CD1c-positive myeloid dendritic cell (primary cell): Measurements from ENCODE around the gene MOB4.
A peak's percentile ranks its signal among the peaks of the same experiment; 100 is the strongest.
"Not testable (repeated sequence)": the region's sequence is repeated elsewhere in the genome, so short reads cannot be mapped to it uniquely, and the experiment has no call there.

ENCODE experiments used
- DNase-seq: peaks from one replicate; pipeline ENCODE4 v3.0.0-alpha.2; 2016; ENCODE audit errors: extremely low spot score

Gene MOB4

DNA sequence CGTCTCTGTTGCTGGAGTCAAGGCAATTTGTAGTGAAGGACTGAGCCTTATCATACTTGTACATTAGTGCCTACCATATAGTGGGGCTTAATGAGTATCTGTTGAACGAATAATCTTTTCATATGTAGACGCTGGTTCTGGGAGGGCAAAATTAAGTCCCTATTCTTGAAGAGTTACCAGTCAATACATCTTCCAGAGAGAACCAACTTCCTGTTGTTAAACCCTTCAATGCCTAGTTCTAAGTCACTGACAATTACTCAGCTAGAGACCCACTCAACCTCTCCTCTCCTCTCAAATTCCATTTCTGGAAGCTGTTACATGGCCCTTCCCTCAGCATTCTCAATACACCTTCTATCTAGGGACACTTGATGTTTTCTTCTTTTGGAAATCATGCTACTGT, 1.1 kb upstream of the MOB4 start:
- peak; percentile 21 for DNase-seq

DNA sequence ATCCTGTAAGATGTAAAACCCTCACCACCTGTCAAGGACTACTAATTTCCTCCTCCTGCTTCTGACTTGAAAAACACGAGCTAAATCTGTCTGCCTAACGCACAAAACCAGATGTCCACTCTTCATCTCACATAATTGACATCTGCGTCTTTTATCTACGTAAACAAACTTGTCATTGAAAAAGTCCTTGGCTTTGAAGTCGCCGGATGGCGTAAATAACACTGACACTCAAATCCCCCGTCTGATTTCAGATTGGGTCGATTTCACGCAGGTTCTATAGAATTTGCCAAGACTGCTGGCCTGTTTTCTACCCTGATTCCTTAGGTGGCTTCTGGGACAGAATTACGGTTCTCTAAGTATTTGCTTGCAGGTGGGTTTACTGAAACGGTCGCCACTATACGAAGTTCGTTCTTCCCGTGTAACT, 539 bp upstream of the MOB4 start:
- peak; percentile 40 for DNase-seq

DNA sequence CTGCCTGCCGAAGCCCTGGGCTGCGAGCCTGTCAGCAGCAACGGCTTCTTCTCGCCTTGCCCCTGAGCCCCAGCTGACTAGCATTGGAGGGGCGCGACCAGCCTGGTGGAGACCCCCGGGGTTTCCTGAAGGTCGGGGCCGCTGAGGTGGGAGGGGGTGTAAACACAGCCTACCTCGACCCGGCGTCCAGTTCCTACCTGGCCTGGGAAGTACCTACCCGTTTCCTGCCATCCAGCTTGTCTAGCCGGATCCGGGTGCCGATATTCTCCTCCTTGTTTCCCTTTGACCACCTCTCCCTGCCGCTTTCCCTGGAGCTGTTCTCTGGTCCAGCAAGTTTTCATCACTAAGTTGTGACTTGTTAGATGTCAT, 511 bp downstream of the MOB4 start:
- DNase-seq, result peak; percentile 15

DNA sequence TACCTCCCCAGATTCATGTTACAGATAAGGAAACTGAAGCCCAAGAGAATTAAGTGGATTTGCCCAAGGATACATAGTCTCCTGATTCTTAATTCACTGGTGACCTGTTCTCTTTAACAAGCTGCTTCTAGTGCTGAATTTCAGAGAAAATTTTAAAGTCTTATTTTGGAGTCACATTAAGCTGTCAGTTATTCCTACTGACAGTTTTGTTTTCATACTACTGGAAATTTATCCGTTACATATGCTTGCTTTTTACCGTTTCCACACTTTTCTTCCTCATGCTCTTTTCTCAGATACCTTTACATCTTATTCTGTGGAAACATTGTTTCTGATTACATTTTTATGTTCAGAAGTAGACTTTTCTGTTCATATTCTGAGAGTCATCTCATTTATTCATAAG, 1.3 kb downstream of the MOB4 start:
- no peak for DNase-seq

DNA sequence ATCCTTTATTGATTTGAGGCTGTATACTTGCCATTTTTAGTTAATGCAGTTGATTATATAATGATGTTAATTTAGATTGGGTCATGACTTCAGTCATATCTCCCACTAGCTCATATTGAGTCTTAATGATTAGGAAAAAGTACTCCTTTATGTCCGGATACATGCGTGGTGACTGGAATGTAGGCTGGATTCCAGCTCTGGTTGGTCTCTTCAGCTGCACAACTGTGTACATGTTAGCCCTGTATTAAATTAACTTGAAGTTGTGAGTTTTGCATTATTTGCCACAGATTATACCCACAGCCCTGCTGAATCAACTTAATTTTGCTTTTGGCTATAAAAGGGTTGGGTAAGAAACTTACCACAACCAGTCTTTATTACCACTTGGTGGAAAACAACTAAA, 22.5 kb downstream of the MOB4 start:
- no peak for DNase-seq

DNA sequence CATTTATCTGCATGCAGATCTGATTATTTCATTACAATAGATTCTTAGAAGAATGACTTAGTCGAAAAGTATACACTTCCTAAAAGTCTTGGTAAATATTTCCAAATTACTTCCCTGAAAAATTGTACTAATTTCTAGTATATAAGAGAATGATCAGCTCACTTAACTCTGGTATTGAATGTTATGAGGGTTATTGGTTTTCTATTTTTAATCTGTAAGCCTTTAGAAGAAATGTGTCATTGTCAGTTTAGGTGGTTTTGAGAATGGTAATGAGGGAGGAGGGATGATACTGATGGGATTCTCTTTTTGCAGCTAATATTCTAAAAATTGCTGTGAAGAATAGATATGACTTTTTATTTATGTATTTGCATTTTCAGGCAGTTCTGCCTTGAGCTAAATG, 23.9 kb downstream of the MOB4 start:
- DNase-seq, result no peak

DNA sequence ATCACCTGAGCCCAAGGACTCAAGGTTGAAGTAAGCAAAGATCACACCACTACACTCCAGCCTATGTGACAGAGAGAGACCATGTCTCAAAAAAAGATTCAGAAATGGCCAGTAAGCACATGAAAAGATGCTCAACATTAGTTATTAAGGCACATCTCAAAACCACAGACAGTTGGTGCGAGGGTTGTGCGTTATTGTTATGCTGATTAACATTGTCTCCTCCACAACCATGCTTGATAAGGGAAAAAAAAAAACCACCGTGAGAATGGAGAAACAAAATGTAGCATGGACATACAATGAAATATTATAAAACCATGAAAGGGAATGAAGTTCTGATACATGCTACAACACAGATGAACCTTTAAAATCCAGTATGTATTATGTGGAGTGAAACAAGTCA, 27.3 kb downstream of the MOB4 start:
- DNase-seq, result no peak

DNA sequence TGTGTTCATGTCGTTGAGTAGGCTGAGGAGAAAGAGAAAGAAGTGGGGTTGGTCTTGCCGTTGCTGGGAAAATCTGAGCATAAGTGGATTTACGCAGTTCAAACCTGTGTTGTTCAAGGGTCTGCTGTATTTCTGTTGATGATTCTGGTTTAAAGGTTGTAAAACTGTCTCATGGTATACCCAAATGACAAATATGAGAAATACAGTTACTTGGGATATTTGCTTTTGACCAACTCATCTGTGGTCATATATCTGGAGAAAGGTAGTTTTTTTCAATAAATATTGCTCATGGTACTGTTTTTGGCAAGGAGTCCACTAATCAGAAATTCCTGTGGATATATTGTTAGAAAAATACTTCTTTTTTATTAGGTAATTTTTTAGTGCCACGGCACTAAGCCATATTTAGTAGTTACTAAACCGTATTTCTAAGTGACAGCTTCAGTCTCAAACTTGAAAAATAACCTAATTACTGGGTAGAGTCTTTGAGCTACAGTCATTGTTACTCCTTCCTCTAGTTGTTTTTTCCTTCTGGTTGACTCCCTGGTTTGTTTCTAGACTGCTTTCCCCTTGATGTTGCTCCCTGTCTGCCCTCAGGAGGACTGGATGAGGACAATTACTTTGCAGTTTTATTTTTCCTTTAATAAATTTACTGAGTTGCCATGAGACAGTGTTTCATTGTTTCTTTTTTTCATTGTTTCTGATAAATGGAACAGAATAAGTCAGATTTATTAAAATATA, 31.5 kb downstream of the MOB4 start:
- no peak for DNase-seq

DNA sequence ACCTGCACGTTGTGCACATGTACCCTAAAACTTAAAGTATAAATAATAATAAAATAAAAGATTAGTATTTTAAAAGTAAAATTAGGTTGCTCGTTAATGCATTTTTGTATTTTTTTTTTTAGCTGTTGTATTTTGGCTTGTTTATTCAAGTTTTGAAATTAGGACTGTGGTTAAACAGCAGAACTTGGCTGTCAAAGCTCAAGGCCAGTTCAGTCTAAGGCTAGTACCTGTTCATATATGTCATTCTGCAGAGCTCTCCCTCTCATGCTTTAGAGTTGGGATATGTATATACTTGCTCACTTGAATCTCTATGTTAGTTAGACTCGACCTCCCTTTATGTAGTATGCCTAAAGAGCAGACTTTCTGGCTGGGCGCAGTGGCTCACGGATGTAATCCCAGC, 32.7 kb downstream of the MOB4 start:
- no peak for DNase-seq

DNA sequence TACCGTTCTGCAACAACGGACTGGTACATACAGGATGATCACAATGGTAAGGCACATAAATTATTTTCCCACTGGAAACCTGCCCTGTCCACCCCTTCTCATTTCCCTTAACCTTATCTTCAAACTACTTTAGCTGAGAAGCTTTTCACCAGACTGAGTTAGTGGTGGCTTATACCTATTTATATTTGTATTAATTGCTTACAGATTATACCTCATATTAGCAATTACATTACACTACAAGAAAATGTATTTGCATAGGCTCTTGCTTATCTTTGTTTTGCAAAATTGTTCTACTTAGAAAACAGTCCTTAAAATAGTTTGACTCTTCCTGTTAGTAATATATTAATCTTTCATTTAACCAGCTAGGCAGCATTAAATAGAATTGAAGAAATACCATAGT, 35.4 kb downstream of the MOB4 start:
- DNase-seq, result not testable (repeated sequence)

DNA sequence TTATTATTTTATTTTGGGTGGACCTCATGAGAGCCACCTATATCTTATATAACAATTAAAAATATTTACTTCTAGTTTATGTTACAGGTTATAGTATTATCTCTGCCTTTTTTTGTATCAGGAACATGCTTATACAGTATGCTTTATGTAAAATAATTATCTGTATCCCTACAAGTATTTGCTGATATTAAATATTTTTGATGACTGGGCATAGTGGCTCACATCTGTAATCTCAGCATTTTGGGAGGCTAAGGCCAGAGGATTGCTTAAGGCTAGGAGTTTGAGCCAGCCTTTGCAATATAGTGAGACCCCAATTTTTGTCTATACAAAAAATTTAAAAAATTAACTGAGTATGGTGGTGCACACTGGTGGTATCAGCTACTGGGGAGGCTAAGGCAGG, 39.6 kb downstream of the MOB4 start:
- DNase-seq, result no peak

DNA sequence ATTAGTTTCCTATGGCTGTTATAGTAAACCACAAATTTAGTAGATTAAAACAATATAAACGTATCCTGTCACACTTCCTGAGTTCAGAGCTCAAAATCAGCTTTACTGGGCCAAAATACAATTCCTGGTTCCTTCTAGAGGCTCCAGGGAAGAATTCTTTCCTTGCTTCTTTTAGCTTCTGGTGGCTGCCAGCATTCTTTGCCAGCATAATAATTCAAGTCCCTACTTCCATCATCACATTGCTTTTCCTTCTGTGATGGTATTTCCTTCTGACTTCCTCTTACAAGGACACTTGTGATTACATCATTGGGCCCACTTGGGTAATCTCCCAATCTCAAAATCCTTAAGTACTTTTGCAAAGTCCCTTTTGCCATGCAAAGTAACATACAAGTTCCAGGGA, 40.6 kb downstream of the MOB4 start:
- DNase-seq, result no peak

DNA sequence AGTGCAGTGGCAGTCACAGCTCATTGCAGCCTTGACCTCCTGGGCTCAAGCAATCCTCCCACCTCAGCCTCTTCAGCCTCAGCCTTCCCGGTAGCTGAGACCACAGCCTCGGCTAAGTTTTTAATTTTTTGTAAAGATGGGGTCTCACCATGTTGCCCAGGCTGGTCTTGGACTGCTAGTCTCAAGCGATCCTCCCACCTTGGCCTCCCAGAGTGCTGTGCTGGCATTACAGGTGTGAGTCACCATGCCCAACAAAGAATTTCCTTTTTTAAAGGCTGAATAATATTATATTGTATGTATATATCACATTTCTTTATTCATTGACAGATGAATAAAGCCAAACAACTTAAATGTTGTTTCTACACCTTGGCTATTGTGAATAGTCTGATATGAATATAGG, 42.5 kb downstream of the MOB4 start:
- no peak for DNase-seq

DNA sequence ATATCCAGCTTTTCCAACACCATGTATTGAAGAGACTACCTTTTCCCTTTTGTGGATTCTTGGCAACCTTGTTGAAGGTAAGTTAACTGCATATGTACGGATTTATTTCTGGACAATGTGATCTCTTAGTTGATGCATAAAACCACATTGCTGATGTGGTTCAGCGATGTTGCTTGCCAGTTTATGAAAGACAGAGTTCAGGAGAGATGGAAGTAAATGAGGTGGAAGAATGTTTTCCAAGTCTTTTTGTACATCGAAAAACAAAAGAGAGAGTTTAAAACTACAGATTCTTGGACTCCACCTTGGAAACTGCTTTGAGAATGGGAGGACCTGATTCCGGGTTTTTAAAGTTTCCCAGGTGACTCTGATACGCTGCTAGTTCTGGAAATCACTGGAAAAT, 43.8 kb downstream of the MOB4 start:
- DNase-seq, result no peak

DNA sequence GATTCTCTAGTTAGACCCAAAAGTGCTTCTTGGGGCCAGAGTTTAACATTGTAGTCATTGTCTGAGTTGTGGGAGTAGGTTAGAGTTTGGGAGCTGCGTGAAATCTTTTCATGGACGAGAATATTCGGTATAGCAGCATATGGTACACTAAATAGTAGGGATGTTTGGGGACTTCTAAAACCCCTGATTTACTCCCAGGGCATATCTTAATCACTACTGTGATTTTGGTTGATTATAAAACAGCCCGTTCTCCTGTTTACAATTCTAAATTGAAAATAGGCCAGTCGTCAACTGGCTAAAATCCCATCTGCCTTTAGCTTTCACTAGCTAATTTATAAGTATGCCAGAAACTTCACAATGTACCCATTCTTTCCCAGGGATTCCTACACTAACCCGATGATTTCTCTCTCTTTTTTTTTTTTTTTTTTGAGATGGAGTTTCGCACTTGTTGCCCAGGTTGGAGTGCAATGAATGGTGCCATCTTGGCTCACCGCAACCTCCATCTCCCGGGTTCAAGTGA, 44.3 kb downstream of the MOB4 start:
- no peak for DNase-seq

DNA sequence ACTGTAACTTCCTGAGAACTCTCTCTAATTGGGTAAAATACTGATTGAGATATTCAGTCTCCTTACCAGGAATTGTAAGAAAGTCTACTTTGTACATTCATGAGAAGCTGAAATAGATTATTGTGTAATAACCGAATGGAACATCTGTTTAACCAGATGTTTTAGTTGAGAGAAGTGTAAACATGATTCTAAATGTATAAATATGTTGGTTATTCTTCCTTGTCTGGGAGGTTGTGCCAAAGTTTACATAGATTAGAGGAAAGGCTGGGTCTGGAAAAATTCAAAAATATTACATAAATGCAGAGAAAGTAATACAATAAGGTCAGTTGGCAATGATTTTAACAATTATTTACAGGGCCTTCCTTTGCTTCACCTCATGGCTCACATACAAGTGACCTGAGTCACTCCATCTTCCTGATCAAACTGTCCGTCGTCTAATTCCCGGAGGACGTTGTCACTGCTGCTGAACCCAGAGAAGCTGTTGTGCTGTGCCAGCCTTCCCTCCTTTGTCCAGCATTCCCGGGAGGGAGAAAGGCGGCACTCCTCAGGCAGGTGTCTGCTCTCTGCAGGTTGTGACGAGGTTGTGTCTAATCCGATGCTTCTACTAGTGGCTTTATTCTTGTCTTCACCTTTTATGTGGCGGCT, 55.9 kb downstream of the MOB4 start:
- DNase-seq, result no peak

DNA sequence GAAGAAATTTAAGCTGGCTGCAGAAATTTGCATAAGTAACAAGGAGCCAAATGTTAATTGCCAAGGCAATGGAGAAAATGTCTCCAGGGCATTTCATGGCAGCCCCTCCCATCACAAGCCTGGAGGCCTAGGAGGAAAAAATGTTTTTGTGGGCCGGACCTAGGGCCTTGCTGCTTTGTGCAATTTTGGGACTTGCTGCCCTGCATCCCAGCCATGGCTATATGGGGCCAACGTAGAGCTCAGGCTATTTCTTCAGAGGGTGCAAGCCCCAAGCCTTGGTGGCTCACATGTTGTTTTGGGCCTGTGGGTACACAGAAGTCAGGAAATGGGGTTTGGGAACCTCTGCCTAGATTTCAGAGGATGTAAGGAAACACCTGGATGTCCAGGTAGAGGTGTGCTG, 57.7 kb downstream of the MOB4 start:
- no peak for DNase-seq

DNA sequence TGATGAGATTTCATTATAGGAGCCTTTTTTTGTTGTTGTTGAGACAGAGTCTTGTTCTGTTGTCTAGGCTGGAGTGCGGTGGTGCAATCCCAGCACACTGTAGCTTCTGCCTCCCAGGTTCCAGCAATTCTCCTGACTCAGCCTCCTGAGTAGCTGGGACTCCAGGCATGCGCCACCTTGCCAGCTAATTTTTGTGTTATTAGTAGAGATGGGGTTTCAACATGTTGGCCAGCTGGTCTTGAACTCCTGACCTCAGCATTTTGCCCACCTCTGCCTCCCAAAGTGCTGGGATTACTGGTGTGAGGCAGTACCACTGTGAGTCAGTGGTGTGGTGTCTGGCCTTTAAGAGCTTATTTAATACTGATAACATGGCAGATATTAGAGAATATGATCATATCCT, 60.1 kb downstream of the MOB4 start:
- DNase-seq, result no peak

DNA sequence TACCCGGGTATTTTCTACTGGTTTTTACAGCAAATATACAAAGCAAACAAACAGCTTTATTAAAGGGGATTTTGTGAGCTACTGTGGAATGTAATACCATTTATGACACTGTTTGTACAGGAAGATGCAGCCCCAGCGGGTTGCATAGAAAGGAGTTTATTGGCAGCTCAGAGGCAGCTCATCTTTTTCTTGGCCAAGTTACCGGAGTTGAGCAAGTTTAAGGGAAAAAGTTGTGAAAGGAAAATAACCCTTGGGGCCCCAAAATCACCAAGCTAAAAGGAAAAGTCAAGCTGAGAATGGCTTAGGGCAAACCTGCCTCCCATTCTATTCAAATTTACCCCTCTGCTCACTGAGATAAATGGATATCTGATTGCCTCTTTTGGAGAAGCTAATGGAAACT, 60.8 kb downstream of the MOB4 start:
- no peak for DNase-seq

DNA sequence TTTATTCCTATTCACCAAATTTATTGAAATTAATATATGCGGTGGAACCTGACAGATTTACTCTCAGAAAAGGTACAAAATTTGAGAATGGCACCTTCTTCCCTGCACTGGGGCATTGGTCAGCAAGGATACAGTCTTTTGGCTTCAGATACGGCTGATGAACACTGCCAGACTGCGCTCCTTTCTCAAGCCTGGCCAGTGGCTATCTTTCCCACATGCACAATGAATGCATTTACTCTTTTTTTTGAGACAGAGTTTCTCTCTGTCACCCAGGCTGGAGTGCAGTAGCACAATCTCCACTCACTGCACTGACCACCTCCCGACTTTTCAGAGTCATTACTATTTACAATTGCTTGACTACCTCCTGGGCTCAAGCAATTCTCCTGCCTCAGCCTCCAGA, 61.6 kb downstream of the MOB4 start:
- DNase-seq, result no peak

DNA sequence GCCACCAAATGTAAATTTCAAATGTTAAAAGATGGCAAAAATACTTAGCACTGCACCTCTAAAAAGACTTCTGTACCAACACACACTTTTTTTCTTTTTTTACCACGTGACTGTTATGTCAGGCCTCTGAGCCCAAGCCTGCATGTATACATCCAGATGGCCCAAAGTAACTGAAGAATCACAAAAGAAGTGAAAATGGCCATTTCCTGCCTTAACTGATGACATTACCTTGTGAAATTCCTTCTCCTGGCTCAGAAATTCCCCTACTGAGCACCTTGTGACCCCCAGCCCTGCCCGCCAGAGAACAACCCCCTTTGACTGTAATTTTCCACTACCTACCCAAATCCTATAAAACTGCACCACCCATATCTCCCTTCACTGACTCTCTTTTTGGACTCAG, 62.4 kb downstream of the MOB4 start:
- not testable (repeated sequence) for DNase-seq

DNA sequence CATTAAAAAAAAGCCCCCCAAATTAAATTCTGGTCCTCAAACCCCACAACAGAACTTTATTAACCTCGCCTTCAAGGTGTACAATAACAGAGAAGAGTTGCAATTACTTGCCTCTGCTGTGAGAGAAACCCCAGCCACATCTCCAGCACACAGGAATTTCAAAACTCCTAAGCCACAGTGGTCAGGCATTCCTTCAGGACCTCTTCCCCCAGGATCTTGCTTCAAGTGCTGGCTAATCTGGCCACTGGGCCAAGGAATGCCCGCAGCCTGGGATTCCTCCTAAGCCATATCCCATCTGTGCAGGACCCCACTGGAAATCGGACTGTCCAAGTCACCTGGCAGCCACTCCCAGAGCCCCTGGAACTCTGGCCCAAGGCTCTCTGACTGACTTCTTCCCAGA, 64.3 kb downstream of the MOB4 start:
- DNase-seq, result not testable (repeated sequence)

DNA sequence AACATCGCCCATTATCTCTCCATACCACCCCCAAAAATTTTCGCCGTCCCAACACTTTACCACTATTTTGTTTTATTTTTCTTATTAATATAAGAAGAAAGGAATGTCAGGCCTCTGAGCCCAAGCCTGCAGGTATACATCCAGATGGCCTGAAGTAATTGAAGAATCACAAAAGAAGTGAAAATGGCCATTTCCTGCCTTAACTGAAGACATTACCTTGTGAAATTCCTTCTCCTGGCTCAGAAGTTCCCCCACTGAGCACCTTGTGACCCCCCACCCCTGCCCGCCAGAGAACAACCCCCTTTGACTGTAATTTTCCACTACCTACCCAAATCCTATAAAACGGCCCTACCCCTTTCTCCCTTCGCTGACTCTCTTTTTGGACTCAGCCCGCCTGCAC, 71.4 kb downstream of the MOB4 start:
- DNase-seq, result not testable (repeated sequence)
